Stimulated activated CD8-positive, alpha-beta memory T cell treated with anti-CD3 and anti-CD28 coated beads, Interleukin-15, amount 100 ng/mL, for 24 hours (primary cell): ENCODE data around the gene GARIN1A.

ENCODE experiments used
- DNase-seq: peaks from one replicate; pipeline ENCODE4 v3.0.0-alpha.2; 2020; ENCODE audit warnings: low read depth

Gene GARIN1A

GRCh38 chr7:128714701-128715495, 42.8 kb downstream of the GARIN1A start:
- DNase-seq, result no peak

GRCh38 chr7:128718967-128719642, 47.0 kb downstream of the GARIN1A start:
- no peak for DNase-seq

- no peak for DNase-seq
Observed at GRCh38 chr7:128721376-128721775, 49.3 kb downstream of the GARIN1A start.
